GM21390 (cell line): ENCODE measurements around the gene TCEAL6.
"Not testable (repeated sequence)": the region's sequence is repeated elsewhere in the genome, so short reads cannot be mapped to it uniquely, and the experiment has no call there.

ENCODE experiments used
- ATAC-seq: cut with Tn5 transposase; IDR thresholded peaks from one replicate; pipeline ENCODE4 v1.9.1; 2021; ENCODE audit not compliant: unreplicated experiment

TCEAL6 gene

DNA sequence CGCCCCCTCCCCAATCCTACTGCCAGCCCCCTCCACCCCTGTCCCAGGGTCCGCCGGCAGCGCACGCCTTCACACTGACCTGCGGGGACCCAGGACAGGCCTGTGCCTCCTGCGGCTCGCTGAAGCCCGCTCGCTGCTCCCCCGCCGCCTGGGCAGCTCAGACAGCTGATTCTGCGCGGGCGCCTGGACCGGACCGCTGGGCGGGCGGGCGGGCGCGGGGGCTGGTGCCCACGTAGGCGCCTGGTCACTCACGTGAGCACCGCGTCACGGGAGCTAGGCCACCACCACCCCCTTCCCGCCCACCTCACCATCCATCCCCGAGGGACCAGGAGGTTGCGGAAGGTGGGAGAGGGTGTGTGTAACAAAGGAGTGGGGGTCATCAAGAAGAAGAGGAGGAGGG lies at the start of gene TCEAL6:
Gene TCEAL6 (minus strand): TSS at position 208 of the 400 bp plus-strand sequence.
- ATAC-seq: not testable (repeated sequence)

DNA sequence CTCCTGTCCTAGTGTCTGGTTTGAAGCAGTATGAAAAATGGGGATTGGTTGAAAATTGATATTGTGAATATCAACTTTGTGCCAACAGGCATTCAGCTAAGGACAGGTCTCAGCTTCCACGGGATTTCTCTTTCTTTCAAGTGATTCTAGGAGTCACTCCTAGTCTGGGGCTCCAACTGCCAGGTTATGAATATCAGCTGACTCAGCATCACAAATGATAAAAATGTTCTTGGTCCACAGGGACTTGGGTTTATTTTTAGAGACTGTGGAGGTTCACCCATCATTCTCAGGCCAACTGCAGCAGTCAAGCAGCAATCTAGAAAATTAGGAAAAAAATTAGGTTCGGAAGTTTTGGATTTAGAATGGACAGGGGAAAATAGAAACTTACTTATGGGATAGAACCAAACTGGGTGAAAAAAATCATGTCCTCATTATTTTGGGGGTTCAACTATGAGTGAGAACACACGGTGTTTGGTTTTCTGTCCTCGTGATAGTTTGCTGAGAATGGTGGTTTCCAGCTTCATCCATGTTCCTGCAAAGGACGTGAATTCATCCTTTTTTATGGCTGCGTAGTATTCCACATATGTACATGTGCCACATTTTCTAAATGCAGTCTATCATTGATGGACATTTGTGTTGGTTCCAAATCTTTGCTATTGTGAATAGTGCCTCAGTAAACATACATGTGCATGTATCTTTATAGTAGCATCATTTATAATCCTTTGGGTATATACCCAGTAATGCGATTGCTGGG lies 43.9 kb upstream of the TCEAL6 start:
- no peak for ATAC-seq

DNA sequence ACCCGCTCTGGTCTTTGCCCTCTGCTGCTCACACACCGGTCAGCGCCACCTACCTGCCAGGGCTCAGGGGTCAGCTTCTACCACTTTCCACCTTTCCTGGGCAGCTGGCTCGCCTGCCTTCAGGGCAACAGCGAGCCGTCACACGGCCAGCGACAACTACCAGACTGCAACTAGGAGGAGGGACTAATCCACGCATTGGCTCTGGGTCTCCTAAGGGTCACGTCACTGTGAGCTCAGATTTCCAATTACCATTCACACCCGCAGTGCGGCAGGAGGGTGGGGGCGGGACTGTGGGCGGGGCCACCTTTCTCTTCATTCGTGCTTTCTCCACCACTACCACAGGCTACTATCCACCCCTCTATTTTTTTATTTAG lies 13.5 kb upstream of the TCEAL6 start, which contains the start of gene BEX5:
Gene BEX5 (minus strand): TSS at position 172 of the 374 bp plus-strand sequence. CDS start 1,712 bp downstream, outside the sequence.
- ATAC-seq: peak; percentile 98

DNA sequence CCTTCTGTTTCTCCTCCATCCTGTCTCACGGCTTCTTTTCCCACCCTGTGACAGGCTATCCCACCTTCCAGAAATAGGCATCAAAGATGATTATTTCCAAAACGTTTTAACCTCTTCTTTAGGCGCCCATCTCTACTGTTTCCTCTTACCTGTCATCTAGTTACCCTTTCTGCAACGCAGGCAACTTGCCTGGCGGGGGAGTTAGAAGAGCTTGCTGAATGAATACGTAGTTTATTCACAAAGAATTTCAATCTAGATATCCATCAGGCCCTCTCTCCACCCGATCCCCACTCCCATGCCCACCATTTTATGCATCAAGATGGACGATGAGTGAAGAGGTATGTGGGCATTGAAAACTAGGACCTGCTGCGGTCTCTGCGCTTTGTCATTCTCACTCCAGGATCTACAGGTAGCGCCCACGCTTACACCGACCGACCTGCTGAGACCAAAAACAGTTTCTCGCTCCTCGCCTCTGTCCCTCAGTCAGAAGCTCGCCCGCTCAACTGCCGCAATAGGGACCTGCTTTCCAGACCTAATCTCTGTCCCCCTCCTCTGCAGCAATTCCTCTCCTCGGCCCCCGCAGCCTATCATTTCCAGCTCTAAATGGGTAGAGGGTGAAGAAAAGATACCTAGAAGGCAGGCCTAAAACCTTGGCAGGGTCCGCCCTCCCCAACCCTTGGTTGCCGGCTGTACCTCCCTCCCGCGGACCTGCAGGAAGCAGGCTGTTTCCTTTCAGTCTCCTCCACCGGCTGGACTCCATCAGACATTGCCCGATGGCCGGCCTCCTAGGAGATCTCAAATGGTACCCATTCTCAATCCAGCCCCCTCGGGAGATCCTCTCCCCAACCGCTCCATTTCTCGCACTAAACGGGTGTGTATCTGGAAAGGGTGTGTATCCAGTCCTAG lies 12.9 kb upstream of the TCEAL6 start:
- peak; percentile 32 for ATAC-seq

DNA sequence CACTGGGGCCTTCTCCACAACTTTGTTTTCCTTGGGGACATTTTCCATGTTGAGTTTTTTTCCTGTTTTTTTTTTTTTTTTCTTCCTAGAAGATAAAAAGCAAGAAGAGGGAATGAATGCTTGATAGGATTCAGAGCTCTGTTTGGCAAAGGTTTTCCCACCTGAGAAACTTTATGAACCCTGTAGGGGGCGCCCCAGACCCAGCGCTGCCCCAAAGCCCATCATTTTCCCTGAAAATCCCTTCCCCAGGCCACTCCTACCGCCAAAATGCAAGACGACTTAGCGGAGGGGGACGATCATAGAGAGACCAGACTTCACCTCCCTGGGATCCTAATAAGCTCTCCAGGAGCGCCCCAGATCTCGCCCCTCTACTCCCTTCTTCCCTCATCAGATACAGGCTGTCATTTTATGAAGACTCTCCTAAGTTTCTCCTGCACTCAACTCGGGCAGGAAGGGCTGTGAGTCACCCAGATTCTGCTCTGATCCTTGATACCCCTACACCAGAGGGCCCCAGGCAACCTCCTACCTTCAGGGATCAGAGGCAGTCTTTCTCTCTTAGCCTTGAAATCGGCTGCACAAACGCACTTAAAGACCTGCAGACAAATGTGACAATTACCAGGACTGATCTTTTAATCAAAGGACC lies 12.1 kb upstream of the TCEAL6 start:
- ATAC-seq: no peak

DNA sequence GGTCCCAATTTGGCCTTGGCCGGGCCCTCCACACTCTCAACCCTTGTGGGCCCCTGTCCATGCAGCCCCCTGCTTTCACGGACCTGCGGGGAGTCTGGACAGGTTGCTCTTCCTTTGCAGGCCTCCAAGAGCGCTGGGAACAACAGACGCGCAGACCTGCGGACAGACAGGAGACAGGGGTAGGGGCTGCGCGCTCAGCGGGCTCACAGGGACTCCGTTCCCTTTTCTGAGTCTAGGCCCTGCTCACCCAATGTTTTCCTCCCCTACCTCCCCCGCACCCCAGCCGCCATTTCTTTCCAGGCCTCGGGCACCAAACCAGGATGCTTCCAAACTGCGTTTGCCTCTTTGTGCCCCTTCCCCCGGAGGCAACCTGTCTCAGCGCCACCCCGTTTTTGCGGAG lies 650 bp downstream of the TCEAL6 start:
- not testable (repeated sequence) for ATAC-seq

DNA sequence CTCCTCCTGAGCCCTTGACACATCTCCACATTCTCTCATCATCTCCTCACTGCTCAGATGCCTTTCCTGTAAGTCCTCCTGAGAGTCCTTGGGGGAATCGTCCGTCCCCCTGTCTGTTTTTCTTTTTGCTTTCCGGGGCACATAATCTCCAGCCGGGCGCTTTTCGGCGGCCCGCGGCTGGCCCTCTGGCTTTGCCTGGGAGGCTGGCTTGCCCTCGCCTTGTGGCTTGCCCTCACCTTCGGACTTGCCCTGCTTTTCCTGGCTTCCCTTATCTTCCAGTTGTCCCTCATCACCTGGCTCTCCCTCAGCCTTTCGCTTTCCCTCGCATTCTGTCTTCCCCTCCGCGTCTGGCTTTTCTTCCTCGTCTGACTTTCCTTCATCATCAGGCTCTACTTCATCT lies 1.4 kb downstream of the TCEAL6 start:
- ATAC-seq: not testable (repeated sequence)

DNA sequence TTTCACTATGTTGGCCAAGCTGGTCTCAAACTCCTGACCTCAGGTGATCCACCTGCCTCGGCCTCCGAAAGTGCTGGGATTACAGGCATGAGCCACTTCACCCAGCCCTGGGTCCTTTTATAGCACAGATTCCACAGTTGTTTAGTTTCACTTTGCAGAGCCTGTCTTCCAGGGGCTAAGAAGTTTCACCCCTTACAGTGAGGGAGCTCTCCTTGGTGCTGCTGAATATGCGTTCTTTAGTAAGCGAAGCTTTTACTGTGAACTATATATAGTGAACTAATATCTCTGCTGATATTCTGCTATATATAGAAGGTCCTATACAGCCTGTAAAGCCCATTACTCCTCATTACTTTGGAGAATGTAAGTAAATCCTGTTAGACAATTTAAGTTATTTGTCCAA lies 4.2 kb downstream of the TCEAL6 start:
- ATAC-seq: no peak

DNA sequence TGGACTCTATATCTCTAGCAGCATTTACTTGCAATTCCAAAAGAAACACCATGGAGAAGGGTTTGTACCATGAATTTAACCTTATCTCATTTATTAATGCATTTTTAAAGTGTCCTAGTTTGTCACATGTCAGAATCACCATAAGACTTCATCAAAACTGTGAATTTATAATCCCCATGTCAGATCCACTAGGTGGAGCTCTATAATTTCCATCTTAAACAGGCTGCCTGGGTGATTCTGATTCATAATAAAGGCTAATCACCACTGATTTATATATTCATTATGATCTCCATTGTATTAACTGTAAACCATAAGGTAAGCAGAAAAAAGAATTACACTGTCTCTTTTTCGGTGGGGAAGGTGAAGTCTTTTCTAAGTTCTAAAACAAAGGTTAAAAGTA lies 12.8 kb downstream of the TCEAL6 start:
- ATAC-seq: no peak

DNA sequence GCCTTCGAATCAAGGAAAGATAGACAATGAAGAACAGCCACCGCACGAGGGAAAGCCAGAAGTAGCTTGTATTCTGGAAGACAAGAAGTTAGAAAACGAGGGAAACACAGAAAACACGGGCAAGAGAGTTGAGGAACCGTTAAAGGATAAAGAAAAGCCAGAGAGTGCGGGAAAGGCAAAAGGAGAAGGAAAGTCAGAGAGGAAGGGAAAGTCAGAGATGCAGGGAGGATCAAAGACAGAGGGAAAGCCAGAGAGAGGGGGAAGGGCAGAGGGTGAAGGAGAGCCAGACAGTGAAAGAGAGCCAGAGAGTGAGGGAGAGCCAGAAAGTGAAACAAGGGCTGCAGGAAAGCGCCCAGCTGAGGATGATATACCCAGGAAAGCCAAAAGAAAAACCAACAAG lies 15.4 kb downstream of the TCEAL6 start:
- no peak for ATAC-seq

DNA sequence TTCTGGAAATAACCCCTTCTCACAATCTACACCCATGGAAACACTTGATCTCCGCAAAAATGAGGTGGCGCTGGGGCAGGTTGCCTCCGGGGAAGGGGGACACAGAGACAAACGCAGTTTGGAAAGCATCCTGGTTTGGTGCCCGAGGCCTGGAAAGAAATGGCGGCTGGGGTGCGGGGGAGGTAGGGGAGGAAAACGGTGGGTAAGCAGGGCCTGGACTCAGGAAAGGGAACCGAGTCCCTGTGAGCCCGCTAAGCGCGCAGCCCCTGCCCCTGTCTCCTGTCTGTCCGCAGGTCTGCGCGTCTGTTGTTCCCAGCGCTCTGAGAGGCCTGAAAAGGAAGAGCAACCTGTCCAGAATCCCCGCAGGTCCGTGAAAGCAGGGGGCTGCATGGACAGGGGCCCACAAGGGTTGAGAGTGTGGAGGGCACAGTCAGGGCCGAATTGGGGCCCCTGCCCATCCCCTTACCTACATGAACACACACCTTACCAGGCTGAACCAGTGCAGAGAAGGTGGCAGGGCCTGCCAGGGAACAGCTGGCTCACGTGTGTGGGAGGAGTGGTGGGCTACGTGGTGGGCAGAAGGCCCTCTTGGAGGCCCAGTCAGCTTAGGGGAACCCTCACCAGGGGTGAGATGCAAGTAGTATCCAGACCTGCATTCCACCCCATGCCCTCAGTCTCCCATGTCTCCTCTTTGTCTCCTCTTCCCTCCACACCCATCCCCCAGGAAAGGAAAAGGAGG lies 16.0 kb downstream of the TCEAL6 start:
- not testable (repeated sequence) for ATAC-seq

DNA sequence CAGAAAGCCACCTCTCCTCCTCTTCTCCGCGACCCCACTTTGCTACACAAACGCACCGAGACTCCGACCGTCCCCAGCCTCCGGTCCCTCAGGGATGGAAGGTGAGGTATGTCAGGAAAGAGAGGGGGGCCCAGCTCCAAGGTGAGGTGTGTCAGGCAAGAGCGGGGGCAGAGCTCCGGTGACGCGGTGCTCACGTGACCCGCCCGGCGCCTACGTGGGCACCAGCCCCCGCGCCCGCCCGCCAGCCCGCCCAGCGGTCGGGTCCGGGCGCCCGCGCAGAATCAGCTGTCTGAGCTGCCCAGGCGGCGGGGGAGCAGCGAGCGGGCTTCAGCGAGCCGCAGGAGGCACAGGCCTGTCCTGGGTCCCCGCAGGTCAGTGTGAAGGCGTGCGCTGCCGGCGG lies 16.8 kb downstream of the TCEAL6 start, which contains the start of gene TCEAL2:
Gene TCEAL2 (plus strand): TSS at position 244 of the 400 bp plus-strand sequence. CDS start 1,152 bp downstream, outside the sequence.
- ATAC-seq: not testable (repeated sequence)

DNA sequence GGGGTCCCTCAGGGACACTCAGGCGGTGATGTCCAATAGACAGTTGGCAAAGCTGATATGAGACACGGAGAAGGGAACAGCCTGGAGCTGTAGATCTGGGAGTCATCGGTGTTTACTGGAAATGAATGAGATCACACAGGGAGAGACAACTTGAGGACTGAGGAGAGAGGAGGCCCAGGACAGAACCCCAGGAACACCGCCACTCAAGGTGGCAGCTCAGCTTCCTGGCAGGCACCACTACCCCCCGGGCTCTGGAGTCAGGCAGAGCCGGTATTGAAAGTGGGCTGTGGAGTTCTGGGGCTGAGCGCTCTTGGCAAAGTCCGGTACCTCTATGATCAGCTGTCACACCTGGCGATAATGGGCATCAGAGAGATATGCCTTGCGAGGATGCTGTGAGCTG lies 17.3 kb downstream of the TCEAL6 start:
- not testable (repeated sequence) for ATAC-seq

DNA sequence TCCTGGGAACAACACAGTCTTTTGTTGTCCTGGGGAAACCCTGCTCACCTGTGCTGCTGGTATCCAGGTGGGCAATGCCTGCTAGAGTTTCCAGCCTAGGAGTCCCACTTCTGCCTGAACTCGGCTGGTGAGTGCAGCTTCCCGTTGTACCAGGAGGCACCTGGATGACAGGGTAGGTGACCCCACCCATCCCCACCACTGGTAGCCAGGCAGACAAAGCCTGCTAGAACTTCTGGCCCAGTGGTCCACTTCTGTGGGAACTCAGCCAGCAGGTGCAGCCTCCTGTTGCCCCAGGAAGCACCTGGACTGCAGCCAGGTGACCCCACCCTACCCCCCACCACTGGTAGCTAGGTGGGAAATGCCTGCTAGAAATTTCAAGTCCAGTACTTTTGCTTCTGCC lies 26.5 kb downstream of the TCEAL6 start:
- no peak for ATAC-seq

DNA sequence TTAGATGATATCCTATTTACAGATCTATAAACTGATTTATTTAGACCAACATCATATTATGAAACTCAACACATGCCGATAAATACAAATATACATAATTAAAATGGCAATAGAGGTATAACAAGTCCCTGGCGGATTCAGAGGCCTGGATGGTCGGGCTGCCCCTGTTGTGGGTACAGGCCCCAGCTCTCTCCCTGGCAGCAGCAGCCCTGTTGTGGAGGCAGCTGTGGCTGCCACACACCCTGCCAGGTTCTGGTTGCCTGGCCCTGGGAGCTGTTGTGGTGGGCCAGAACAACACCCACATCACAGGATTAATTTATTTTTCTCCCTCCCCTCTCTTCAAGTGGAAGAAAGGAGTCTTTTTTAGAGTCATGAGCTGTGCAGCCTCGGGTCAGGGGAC lies 28.9 kb downstream of the TCEAL6 start:
- ATAC-seq: no peak
